ENCODE measurements around the gene HTRA3. TPM values are rescaled to one million over a fixed set of nuclear protein-coding genes. Genes with fewer than 3 reads are reported as not detected.

Gene HTRA3
- total and polyA plus RNA-seq, 4 donors: 0.36 to 1.2 (median 1.1) TPM

- no peaks in the 10 kb centered on the region for H3K27me3 ChIP-seq (ENCODE audit: control insufficient read depth in 4 of 4, insufficient read depth in 4 of 4, low read length in 3 of 4)
- H3K4me3 ChIP-seq (ENCODE audit: low read depth in 1 of 3, low read length in 3 of 3): no peak overlapping the region
- no peak for DNase-seq (ENCODE audit: low spot score)
- H3K27ac ChIP-seq (ENCODE audit: low read depth in 1 of 2, low read length in 2 of 2): no peak overlapping the region
- no peaks in the 10 kb centered on the region for H3K9me3 ChIP-seq (ENCODE audit: control insufficient read depth in 4 of 4, low read length in 3 of 4)
- peaks cover 20 to 49% (median 39%) of the 10 kb centered on the region in 4 donors for H3K36me3 ChIP-seq (ENCODE audit: control insufficient read depth in 4 of 4, insufficient read depth in 3 of 4, low read depth in 1 of 4, low read length in 3 of 4)
- no peak for TF ChIP-seq HNF4G (IDR thresholded peaks at IDR 0.05)
- no peak for TF ChIP-seq ZBTB33 (IDR thresholded peaks at IDR 0.05)
- no peak for TF ChIP-seq CTCF (IDR thresholded peaks at IDR 0.05; ENCODE audit: low read depth, low read length, missing input control)
- no peak for TF ChIP-seq TAF1 (conservative IDR thresholded peaks at IDR 0.05)
- no peak for TF ChIP-seq EGR1 (IDR thresholded peaks at IDR 0.05; ENCODE audit: low read depth in 2 of 2)
- no peak for TF ChIP-seq RAD21 (IDR thresholded peaks at IDR 0.05)
- TF ChIP-seq RXRA (IDR thresholded peaks at IDR 0.05): no peak
- TF ChIP-seq HNF4A (conservative IDR thresholded peaks at IDR 0.05): no peak
- TF ChIP-seq GABPA (IDR thresholded peaks at IDR 0.05 in 1 of 2, conservative IDR thresholded peaks at IDR 0.05 in 1 of 2): no peak
- no peak for TF ChIP-seq SP1 (IDR thresholded peaks at IDR 0.05)
- no peak overlapping the region for H3K9ac ChIP-seq (ENCODE audit: low read depth in 1 of 2, low read length in 2 of 2)
- H3K4me1 ChIP-seq (ENCODE audit: control insufficient read depth in 4 of 4, insufficient read depth in 4 of 4, low read length in 3 of 4): no peaks in the 10 kb centered on the region
- 69% methylated on average over 5 of the region's 5 CpGs for WGBS
Measured at GRCh38 chr4:8221476-8221875, 48.1 kb upstream of the HTRA3 start.

- H3K4me3 ChIP-seq (ENCODE audit: low read depth in 1 of 3, low read length in 3 of 3): no peak overlapping the region
- H3K27ac ChIP-seq (ENCODE audit: low read depth in 1 of 2, low read length in 2 of 2): no peak overlapping the region
- no peak overlapping the region for H3K9ac ChIP-seq (ENCODE audit: low read depth in 1 of 2, low read length in 2 of 2)
- no peaks in the 10 kb centered on the region for H3K27me3 ChIP-seq (ENCODE audit: control insufficient read depth in 4 of 4, insufficient read depth in 4 of 4, low read length in 3 of 4)
- H3K4me1 ChIP-seq (ENCODE audit: control insufficient read depth in 4 of 4, insufficient read depth in 4 of 4, low read length in 3 of 4): peaks cover 0 to 2% (median 0%) of the 10 kb centered on the region in 4 donors
- H3K9me3 ChIP-seq (ENCODE audit: control insufficient read depth in 4 of 4, low read length in 3 of 4): no peaks in the 10 kb centered on the region
- no peak for DNase-seq (ENCODE audit: low spot score)
- H3K36me3 ChIP-seq (ENCODE audit: control insufficient read depth in 4 of 4, insufficient read depth in 3 of 4, low read depth in 1 of 4, low read length in 3 of 4): peaks cover 16 to 54% (median 39%) of the 10 kb centered on the region in 4 donors
- TF ChIP-seq MAX (IDR thresholded peaks at IDR 0.05): no peak
- no peak for TF ChIP-seq GABPA (IDR thresholded peaks at IDR 0.05 in 1 of 2, conservative IDR thresholded peaks at IDR 0.05 in 1 of 2)
- no peak for TF ChIP-seq EGR1 (IDR thresholded peaks at IDR 0.05; ENCODE audit: low read depth in 2 of 2)
- no peak for TF ChIP-seq HNF4G (IDR thresholded peaks at IDR 0.05)
- no peak for TF ChIP-seq FOXA1 (IDR thresholded peaks at IDR 0.05)
- TF ChIP-seq SP1 (IDR thresholded peaks at IDR 0.05): no peak
- no peak for TF ChIP-seq HNF4A (conservative IDR thresholded peaks at IDR 0.05)
- no peak for TF ChIP-seq RAD21 (IDR thresholded peaks at IDR 0.05)
- no peak for TF ChIP-seq ZBTB33 (IDR thresholded peaks at IDR 0.05)
- TF ChIP-seq REST (IDR thresholded peaks at IDR 0.05): no peak
- no peak for TF ChIP-seq CTCF (IDR thresholded peaks at IDR 0.05; ENCODE audit: low read depth, low read length, missing input control)
- no peak for TF ChIP-seq TAF1 (conservative IDR thresholded peaks at IDR 0.05)
- no peak for TF ChIP-seq FOXA2 (IDR thresholded peaks at IDR 0.05)
- no peak for TF ChIP-seq RXRA (IDR thresholded peaks at IDR 0.05)
- TF ChIP-seq NR2F2 (IDR thresholded peaks at IDR 0.05): no peak
- TF ChIP-seq ATF3 (IDR thresholded peaks at IDR 0.05): no peak
- no peak for TF ChIP-seq JUND (IDR thresholded peaks at IDR 0.05)
- TF ChIP-seq YY1 (IDR thresholded peaks at IDR 0.05): no peak
Measured at GRCh38 chr4:8221985-8222384, 47.6 kb upstream of the HTRA3 start.

Data from liver (tissue), 9 donors.